HCT116 (cell line): ENCODE results near the gene USP47. TPM values are rescaled to one million over a fixed set of nuclear protein-coding genes. Genes with fewer than 3 reads are reported as not detected.

Experiments used
- ATAC-seq: fragments of 200-7000 bp; cut with Tn5 transposase; 2 replicates; pipeline ENCODE4 v1.9.1; 2020; ENCODE audit warnings: mild to moderate bottlenecking, moderate library complexity
- BruUV-seq: library from RNA; stranded (reverse); fragments of 400-500 nt; replicated peaks from 2 replicates; lab custom pipeline; 2021; lab: Mats Ljungman, UMichigan
- CTCF ChIA-PET: fragments of 300-600 bp; sonication (Branson Sonifier 250); formaldehyde crosslinking; loops from one replicate; lab custom pipeline; 2021; ENCODE audit warnings: antibody characterized with exemption; lab: Charles Lee
- POLR2A ChIA-PET: fragments of 300-600, 350-600 bp; sonication (Branson Sonifier 250); formaldehyde crosslinking; loops from one replicate; lab custom pipeline; 2021; ENCODE audit warnings: antibody characterized with exemption; lab: Charles Lee
- RAD21 ChIA-PET, 2 experiments: fragments of 300-600 bp; sonication (Branson Sonifier 250); formaldehyde crosslinking; loops; one replicate each; lab custom pipeline; 2023; ENCODE audit warnings: low total read pairs in 2 of 2; ENCODE audit not compliant: uncharacterized antibody in 2 of 2, unreplicated experiment in 2 of 2, low non-redundant PET in 1 of 2; lab: Charles Lee
- DNase-seq: peaks from one replicate; pipeline ENCODE4 v3.0.0-alpha.2; 2010; ENCODE audit warnings: low read depth, low spot score
- H2AFZ ChIP-seq: fragments of 200-600 bp; shearing (Covaris generic), sonication (generic); 2 replicates; pipeline ENCODE4 v1.6.1; 2017; ENCODE audit warnings: low read depth, mixed run types, mixed read lengths, antibody characterized with exemption, low read length; ENCODE audit not compliant: poor library complexity, severe bottlenecking
- H3K27ac ChIP-seq: 2 replicates; pipeline ENCODE4 v1.5.1; 2012; ENCODE audit warnings: low read depth, low read length
- H3K27me3 ChIP-seq: fragments of 200-600 bp; sonication (generic); 2 replicates; pipeline ENCODE4 v1.6.1; 2016; ENCODE audit warnings: mixed run types, low read length, mixed read lengths; ENCODE audit not compliant: insufficient read depth
- H3K36me3 ChIP-seq, 2 experiments: fragments of 200-500 bp in 1 of 2; fragments of 200-600 bp in 1 of 2; sonication (Bioruptor generic) in 1 of 2; sonication (generic) in 1 of 2; 2 replicates each; pipeline versions ENCODE4 v1.5.1 to v1.6.1; 2014 to 2016; ENCODE audit warnings: low read length in 2 of 2, inconsistent platforms in 1 of 2, mixed read lengths in 1 of 2, mixed run types in 1 of 2; ENCODE audit not compliant: insufficient read depth in 2 of 2, control insufficient read depth in 1 of 2
- H3K4me1 ChIP-seq, 2 experiments: fragments of 200-600 bp in 1 of 2; sonication (generic) in 1 of 2; 2 replicates each; pipeline versions ENCODE4 v1.5.1 to v1.6.1; 2012 to 2017; ENCODE audit warnings: low read length in 2 of 2, inconsistent platforms in 1 of 2, mild to moderate bottlenecking in 1 of 2, mixed read lengths in 1 of 2, mixed run types in 1 of 2, moderate library complexity in 1 of 2; ENCODE audit not compliant: insufficient read depth in 2 of 2, control insufficient read depth in 1 of 2
- H3K4me2 ChIP-seq: fragments of 200-600 bp; sonication (generic); 2 replicates; pipeline ENCODE4 v1.6.1; 2017; ENCODE audit warnings: mixed run types, low read length, mixed read lengths
- H3K4me3 ChIP-seq, 2 experiments: fragments of 200-600 bp in 1 of 2; sonication (generic) in 1 of 2; replicated peaks in 1 of 2; 2 replicates each; pipeline ENCODE4 v1.5.1; 2011 to 2016; ENCODE audit warnings: low read length in 2 of 2, control low read depth in 1 of 2, low read depth in 1 of 2, mild to moderate bottlenecking in 1 of 2, mixed read lengths in 1 of 2, mixed run types in 1 of 2
- H3K79me2 ChIP-seq: fragments of 200-600 bp; sonication (generic); 2 replicates; pipeline ENCODE4 v1.6.1; 2017; ENCODE audit warnings: mild to moderate bottlenecking, mixed run types, low read length, moderate library complexity, mixed read lengths; ENCODE audit not compliant: insufficient read depth
- H3K9ac ChIP-seq: fragments of 200-600 bp; sonication (generic); 2 replicates; pipeline ENCODE4 v1.6.1; 2016; ENCODE audit warnings: low read length, mixed read lengths
- H3K9me2 ChIP-seq: fragments of 200-600 bp; sonication (generic), shearing (Covaris generic); 2 replicates; pipeline ENCODE4 v1.6.1; 2017; ENCODE audit warnings: mixed run types, mild to moderate bottlenecking, moderate library complexity; ENCODE audit not compliant: insufficient read depth
- H3K9me3 ChIP-seq, 2 experiments: fragments of 200-500 bp in 1 of 2; fragments of 200-600 bp in 1 of 2; sonication (Bioruptor generic) in 1 of 2; sonication (generic) in 1 of 2; 2 replicates each; pipeline ENCODE4 v1.6.1; 2014 to 2017; ENCODE audit warnings: low read length in 2 of 2, mixed read lengths in 2 of 2, inconsistent platforms in 1 of 2, low read depth in 1 of 2, mild to moderate bottlenecking in 1 of 2, mixed run types in 1 of 2, moderate library complexity in 1 of 2; ENCODE audit not compliant: control insufficient read depth in 1 of 2, insufficient read depth in 1 of 2
- H4K20me1 ChIP-seq: fragments of 200-600 bp; sonication (generic), shearing (Covaris generic); 2 replicates; pipeline ENCODE4 v1.6.1; 2017; ENCODE audit warnings: mixed run types, mild to moderate bottlenecking, moderate library complexity; ENCODE audit not compliant: insufficient read depth
- ATF3 ChIP-seq: IDR thresholded peaks from 2 replicates; pipeline ENCODE4 v1.6.1; 2012
- CEBPB ChIP-seq: IDR thresholded peaks from 2 replicates; pipeline ENCODE4 v1.6.1; 2012; ENCODE audit warnings: low read depth
- CTCF ChIP-seq, 3 experiments: fragments of 200-600 bp in 1 of 3; sonication (generic) in 1 of 3; IDR thresholded peaks in 2 of 3; conservative IDR thresholded peaks in 1 of 3; 2 replicates each; pipeline ENCODE4 v1.5.1; 2012 to 2017; ENCODE audit warnings: low read depth in 2 of 3, low read length in 2 of 3, antibody characterized with exemption in 1 of 3, borderline replicate concordance in 1 of 3, control low read depth in 1 of 3, mild to moderate bottlenecking in 1 of 3, mixed read lengths in 1 of 3, mixed run types in 1 of 3, moderate library complexity in 1 of 3; ENCODE audit not compliant: insufficient read depth in 1 of 3
- ELF1 ChIP-seq: IDR thresholded peaks from 2 replicates; pipeline ENCODE4 v1.6.1; 2012; ENCODE audit warnings: low read depth, borderline replicate concordance
- EZH2 ChIP-seq: fragments of 200-600 bp; sonication (generic); IDR thresholded peaks from 2 replicates; pipeline ENCODE4 v1.6.1; 2017; ENCODE audit warnings: antibody characterized with exemption, mixed run types
- EZH2phosphoT487 ChIP-seq: fragments of 200-600 bp; IDR thresholded peaks from 2 replicates; pipeline ENCODE4 v1.6.1; 2018; ENCODE audit warnings: antibody characterized with exemption, borderline replicate concordance
- FOSL1 ChIP-seq: IDR thresholded peaks from 2 replicates; pipeline ENCODE4 v1.6.1; 2012; ENCODE audit warnings: low read depth
- JUND ChIP-seq: IDR thresholded peaks from 2 replicates; pipeline ENCODE4 v1.6.1; 2012
- MAX ChIP-seq: IDR thresholded peaks from 2 replicates; pipeline ENCODE4 v1.6.1; 2012
- POLR2A ChIP-seq: IDR thresholded peaks from 2 replicates; pipeline ENCODE4 v1.7.0; 2011; ENCODE audit warnings: borderline replicate concordance; ENCODE audit not compliant: insufficient read depth, insufficient read length; ENCODE audit errors: extremely low read depth
- POLR2AphosphoS5 ChIP-seq: IDR thresholded peaks from 2 replicates; pipeline ENCODE4 v1.6.1; 2011; ENCODE audit warnings: mild to moderate bottlenecking, low read depth, low read length, moderate library complexity
- SIN3A ChIP-seq: IDR thresholded peaks from 2 replicates; pipeline ENCODE4 v1.6.1; 2012; ENCODE audit warnings: low read depth
- SP1 ChIP-seq: IDR thresholded peaks from 2 replicates; pipeline ENCODE4 v1.6.1; 2012; ENCODE audit warnings: low read depth
- TCF7L2 ChIP-seq: IDR thresholded peaks from 2 replicates; pipeline ENCODE4 v1.7.0; 2011; ENCODE audit warnings: borderline replicate concordance, inconsistent platforms; ENCODE audit not compliant: insufficient read depth, insufficient read length; ENCODE audit errors: extremely low read depth
- YY1 ChIP-seq: IDR thresholded peaks from 2 replicates; pipeline ENCODE4 v1.6.1; 2011; ENCODE audit warnings: low read length, low read depth, moderate library complexity, mild to moderate bottlenecking; ENCODE audit not compliant: insufficient replicate concordance; ENCODE audit errors: extremely low read depth
- ZBTB33 ChIP-seq: IDR thresholded peaks from 2 replicates; pipeline ENCODE4 v1.6.1; 2011; ENCODE audit warnings: mild to moderate bottlenecking, low read length, moderate library complexity; ENCODE audit not compliant: insufficient replicate concordance; ENCODE audit errors: extremely low read depth
- ZFX ChIP-seq: fragments of 450-650 bp; IDR thresholded peaks from 2 replicates; pipeline ENCODE4 v1.6.1; 2017
- ZNF274 ChIP-seq: fragments of 200-500 bp; sonication (Bioruptor generic); IDR thresholded peaks from 2 replicates; pipeline ENCODE4 v1.6.1; 2014; ENCODE audit warnings: mild to moderate bottlenecking, low read depth, low read length, inconsistent platforms
- intact Hi-C: fragments of 100-400 bp; cut with micrococcal nuclease; formaldehyde crosslinking; loops from 2 replicates; pipeline ENCODE4 v1.10.0; 2022
- total RNA-seq: library from RNA; stranded (reverse); gene quantifications from one replicate; pipeline ENCODE4 v1.2.1, GENCODE V29; 2021; ENCODE audit not compliant: unreplicated experiment

The USP47 gene
- total RNA-seq, 1 experiment from 2014 or later: 18.9 TPM

- no peaks in the 10 kb centered on the region for H3K36me3 ChIP-seq
- no peaks in the 10 kb centered on the region for H3K27me3 ChIP-seq
- no peak overlapping the region for H3K4me3 ChIP-seq
- H3K9me2 ChIP-seq: no peaks in the 10 kb centered on the region
- no TSS peak for BruUV-seq
- DNase-seq (no peak), ATAC-seq (no peak)
- peaks cover 0 to 8% of the 10 kb centered on the region in 2 experiments; a peak in 3 of 4 replicates for H3K4me1 ChIP-seq
- ChIA-PET POLR2A (no interaction called here), CTCF (no interaction called here), RAD21 (no interaction called here)
- H3K4me2 ChIP-seq: no peak overlapping the region
- H2AFZ ChIP-seq: no peak overlapping the region
- no peak overlapping the region for H3K9ac ChIP-seq
- H3K27ac ChIP-seq: no peak overlapping the region
- intact Hi-C loops: no loop called here
- no peaks in the 10 kb centered on the region for H3K9me3 ChIP-seq
- no peaks in the 10 kb centered on the region for H3K79me2 ChIP-seq
- no peaks in the 10 kb centered on the region for H4K20me1 ChIP-seq
- TF ChIP-seq ZBTB33: no peak
- no peak for TF ChIP-seq POLR2A
- no peak for TF ChIP-seq TCF7L2
- TF ChIP-seq MAX: no peak
- TF ChIP-seq ZNF274: no peak
- TF ChIP-seq ZFX: no peak
- TF ChIP-seq POLR2AphosphoS5: no peak
- no peak for TF ChIP-seq FOSL1
- TF ChIP-seq ATF3: no peak
- TF ChIP-seq JUND: no peak
- no peak for TF ChIP-seq EZH2
- TF ChIP-seq EZH2phosphoT487: no peak
- TF ChIP-seq CTCF (IDR thresholded peaks at IDR 0.05 in 2 of 3, conservative IDR thresholded peaks at IDR 0.05 in 1 of 3; ENCODE audit: borderline replicate concordance in 1 of 3, insufficient read depth in 1 of 3, low read depth in 2 of 3, low read length in 2 of 3): no peak
- TF ChIP-seq YY1: no peak
- TF ChIP-seq SP1: no peak
- TF ChIP-seq CEBPB: no peak
- no peak for TF ChIP-seq ELF1
- no peak for TF ChIP-seq SIN3A
These were observed 25.1 kb upstream of the USP47 start for GRCh38 chr11:11816511-11817314.
